HG03095 (cell line): Measurements from ENCODE around the gene PATE1.

Experiments used
- ATAC-seq: cut with Tn5 transposase; IDR thresholded peaks from one replicate; pipeline ENCODE4 v1.9.1; 2021; ENCODE audit warnings: moderate library complexity; ENCODE audit not compliant: unreplicated experiment

PATE1 gene

DNA sequence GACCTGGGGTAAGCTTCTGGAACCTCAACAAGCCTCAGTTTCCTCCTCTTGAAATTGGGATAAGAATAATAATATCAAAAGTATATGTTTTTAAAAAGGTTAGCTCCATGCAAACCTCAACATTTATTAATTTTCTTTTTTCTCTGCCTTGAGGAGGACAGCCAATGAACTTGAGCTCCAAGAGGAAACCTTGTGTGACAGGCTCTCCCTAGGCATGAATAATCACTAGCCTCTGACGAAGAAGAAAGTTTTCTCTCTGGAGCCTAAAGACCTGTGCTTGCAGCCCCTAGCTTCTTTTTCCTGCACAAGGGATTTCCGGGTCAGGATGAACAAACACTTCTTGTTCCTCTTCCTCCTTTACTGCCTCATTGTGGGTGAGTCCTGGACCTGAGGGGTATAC lies 41.7 kb downstream of the PATE1 start, which contains the start of gene PATE3:
TSS of gene PATE3 (plus strand) at position 301 of the 400 bp plus-strand sequence. CDS start at position 326, 25 bp downstream.
- ATAC-seq, result no peak

DNA sequence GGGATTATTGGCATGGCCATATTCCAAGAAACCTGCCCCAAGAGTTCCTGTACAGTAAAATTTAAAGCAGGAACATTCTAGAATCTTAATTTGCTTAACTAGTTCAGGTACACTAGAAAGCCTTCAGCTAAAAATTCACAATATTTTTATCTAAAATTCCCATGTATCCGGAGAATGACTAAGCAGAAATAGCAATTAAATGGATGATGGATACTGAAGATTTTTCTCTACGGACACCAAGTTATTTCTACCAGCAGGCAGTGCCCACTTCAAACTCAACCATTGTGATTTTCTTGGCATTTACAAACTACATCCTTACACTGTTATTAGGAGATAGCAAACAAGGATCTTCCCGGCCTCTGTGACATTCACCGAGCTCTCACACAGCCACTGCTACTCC lies 44.7 kb downstream of the PATE1 start:
- no peak for ATAC-seq

DNA sequence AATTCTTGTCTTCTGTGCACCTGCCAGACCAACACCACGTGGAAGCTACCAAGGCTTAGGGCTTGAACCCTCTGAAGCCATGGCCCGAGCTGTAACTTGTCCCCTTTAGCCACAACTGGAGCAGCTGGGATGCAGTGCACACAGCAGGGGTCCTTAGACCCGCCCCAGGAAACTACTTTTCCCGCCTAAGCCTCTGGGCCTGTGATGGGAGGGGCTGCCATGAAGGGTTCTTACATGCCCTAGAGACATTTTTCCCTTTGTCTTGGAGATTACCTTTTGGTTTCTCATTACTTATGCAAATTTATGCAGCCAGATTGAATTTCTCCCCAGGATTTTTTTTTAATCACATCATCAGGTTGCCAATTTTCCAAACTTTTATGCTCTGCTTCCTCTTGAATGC lies 51.6 kb downstream of the PATE1 start:
- ATAC-seq, result no peak
